ENCODE data around the gene NAP1L1. TPM values are rescaled to one million over a fixed set of nuclear protein-coding genes. Genes with fewer than 3 reads are reported as not detected.

The NAP1L1 gene
- 241 and 249 TPM in 2 replicates for total RNA-seq

GRCh38 chr12:76083904-76084862, at the start of gene NAP1L1:
Gene NAP1L1 (minus strand): TSS chr12:76084685. CDS start chr12:76074219, 10,466 bp downstream.

GRCh38 chr12:76031414-76032042, 53.0 kb downstream of the NAP1L1 start, which contains the start of gene PHLDA1:
Gene PHLDA1 (minus strand): TSS chr12:76031776.

Other genes starting within 250 kb of the NAP1L1 start
- 133 and 168 TPM in 2 replicates for gene PHLDA1, start 52.9 kb downstream of the NAP1L1 start, total RNA-seq

Data from smooth muscle cell of the pulmonary artery (primary cell).